GM19238 (cell line): Measurements from ENCODE around the gene SPOCK2.
"Not testable (repeated sequence)": the region's sequence is repeated elsewhere in the genome, so short reads cannot be mapped to it uniquely, and the experiment has no call there.

ENCODE experiments used
- DNase-seq: peaks from one replicate; pipeline ENCODE4 v3.0.0; 2011; ENCODE audit warnings: low spot score; ENCODE audit not compliant: insufficient read length

SPOCK2 gene

DNA sequence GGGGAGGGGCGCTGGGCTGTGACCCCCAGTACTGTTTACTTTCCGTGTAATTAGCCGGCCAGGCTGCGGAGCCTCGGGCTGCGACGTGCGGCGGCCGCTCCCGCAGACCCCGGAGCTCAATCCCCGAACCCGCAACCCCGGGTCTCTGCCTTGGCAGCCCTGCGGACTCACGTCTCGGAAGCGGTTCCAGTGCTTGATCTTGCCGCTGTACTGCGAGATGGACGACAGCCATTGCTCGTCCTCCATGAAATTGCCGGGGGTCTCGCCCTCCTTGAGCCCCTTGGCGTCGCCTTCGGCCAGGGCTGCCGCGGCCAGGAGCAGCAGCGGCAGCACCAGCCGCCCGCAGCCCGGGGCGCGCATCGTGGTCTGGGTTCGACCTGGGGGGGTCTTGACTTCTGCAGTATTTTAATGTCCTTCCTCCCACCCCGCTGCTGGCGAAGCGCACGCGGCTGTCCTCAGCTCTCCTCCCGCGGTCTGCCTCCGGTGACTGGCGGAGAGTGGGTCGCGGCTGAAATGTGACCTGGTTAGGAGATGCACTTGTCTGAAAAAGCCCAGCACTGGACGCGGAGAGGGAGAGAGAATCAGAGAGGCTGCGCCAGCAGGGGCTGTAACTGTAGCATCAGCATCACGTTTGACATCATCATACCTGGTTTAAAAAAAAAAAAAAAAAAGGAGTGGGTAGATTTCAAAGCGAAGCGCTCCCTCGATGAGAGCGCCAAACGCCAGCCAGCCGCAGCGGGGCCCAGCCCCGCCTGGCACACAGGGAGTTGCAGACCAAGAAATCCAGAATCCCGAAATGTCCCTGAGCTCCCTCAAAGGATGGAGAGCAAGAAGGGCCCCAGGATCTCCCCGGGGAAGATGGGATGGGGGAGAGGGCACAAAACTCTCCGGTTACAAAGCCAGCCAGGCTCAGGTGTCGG is at the start of gene SPOCK2:
TSS of gene SPOCK2 (minus strand) at position 583 of the 920 bp plus-strand sequence. CDS start at position 360, 223 bp downstream.
- no peak for DNase-seq

GRCh38 chr10:72137583-72137982 is 49.2 kb upstream of the SPOCK2 start:
- no peak for DNase-seq

DNA sequence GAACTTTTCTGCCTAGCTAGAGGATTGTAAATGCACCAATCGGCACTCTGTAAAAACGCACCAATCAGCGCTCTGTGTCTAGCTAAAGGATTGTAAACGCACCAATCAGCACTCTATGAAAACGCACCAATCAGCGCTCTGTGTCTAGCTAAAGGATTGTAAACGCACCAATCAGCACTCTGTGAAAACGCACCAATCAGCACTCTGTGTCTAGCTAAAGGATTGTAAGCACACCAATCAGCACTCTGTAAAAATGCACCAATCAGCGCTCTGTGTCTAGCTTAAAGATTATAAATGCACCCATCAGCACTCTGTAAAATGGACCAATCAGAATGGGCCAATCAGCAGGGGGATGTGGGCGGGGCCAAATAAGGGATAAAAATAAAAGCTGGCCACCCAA is 47.9 kb upstream of the SPOCK2 start:
- DNase-seq, result not testable (repeated sequence)

GRCh38 chr10:72134785-72135767 is 46.7 kb upstream of the SPOCK2 start:
- no peak for DNase-seq

- peak; percentile 30 for DNase-seq
These were observed 45.2 kb upstream of the SPOCK2 start for GRCh38 chr10:72133517-72133916.

DNA sequence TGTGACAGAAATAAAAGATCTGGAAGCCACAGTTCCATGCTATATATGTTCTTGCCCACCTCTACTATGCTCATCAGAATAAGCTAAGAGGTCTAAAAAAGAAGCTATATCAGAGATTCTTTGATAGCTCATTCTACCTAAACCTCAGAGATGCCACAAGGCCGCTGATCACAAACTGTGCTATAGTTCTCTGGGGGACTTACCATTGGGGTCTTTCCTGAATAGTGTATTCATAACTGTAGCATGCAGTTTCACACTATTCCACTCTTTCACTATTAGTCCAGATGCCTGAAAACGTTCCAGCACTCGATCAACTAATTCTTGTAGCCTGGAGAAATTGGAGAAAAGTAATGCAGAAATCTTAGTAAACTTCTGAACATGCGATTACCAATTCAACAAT is 44.5 kb upstream of the SPOCK2 start:
- no peak for DNase-seq

GRCh38 chr10:72127571-72127970 is 39.2 kb upstream of the SPOCK2 start:
- DNase-seq, result no peak

GRCh38 chr10:72126872-72127232 is 38.5 kb upstream of the SPOCK2 start:
- no peak for DNase-seq

GRCh38 chr10:72126184-72126871 is 38.0 kb upstream of the SPOCK2 start:
- DNase-seq, result no peak

- DNase-seq, result no peak
These were observed 36.6 kb upstream of the SPOCK2 start for GRCh38 chr10:72124989-72125388.

- DNase-seq, result no peak
These were observed 36.0 kb upstream of the SPOCK2 start for GRCh38 chr10:72124381-72124780.

DNA sequence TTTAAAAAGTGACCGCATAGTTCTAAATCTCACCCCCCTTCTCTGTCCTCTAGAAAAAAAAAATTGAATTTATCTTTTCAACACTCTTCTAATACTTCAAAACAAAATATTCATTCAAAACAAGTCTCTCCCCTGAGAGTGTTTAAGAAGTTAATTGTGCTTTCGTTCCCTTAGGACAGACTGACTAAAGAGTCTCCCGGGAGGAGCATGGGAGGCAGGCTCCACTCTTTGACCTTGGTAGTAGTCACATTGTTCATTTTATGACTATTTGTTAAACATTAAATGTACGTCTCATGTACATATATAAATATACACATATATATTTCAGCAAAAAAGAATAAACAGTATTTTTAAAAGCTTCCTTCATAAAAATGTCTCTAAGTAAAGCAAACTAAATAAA is 35.3 kb upstream of the SPOCK2 start:
- DNase-seq, result no peak

DNA sequence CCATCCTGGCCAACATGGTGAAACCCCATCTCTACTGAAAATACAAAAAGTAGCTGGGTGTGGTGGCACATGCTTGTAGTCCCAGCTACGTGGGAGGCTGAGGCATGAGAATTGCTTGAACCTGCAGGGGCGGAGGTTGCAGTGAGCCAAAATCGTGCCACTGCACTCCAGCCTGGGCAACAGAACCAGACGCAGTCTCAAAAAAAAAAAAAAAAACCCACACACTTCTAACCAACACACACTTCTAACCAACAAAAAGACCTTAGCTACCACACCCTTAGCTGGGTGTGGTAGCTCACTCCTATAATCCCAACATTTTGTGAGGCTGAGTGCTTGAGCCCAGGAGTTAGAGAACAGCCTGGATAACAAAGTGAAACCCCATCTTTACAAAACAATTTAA is 33.9 kb upstream of the SPOCK2 start:
- no peak for DNase-seq

- DNase-seq, result no peak
These were observed 33.0 kb upstream of the SPOCK2 start for GRCh38 chr10:72121389-72121788.

DNA sequence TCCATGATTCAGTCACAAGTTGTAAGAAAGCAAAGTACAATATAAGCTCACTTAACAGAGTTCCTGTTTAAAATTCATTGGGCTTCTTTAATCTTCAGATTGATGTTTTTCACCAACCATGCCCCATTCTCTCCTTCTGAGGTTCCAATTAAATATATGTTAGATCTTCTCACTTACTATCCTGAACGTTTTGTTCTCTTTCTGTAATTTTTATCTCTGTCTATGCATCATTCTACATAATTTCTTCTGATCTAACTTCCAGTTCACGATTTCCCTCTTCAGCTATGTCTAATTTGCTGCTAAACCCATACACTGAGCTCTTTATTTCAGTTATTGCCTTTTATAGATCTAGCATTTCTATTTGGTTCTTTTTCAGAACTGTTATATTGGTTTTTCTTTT is 28.0 kb upstream of the SPOCK2 start:
- no peak for DNase-seq

- DNase-seq, result no peak
These were observed 26.5 kb upstream of the SPOCK2 start for GRCh38 chr10:72114706-72115450.

- no peak for DNase-seq
These were observed 22.5 kb upstream of the SPOCK2 start for GRCh38 chr10:72110673-72111401.

DNA sequence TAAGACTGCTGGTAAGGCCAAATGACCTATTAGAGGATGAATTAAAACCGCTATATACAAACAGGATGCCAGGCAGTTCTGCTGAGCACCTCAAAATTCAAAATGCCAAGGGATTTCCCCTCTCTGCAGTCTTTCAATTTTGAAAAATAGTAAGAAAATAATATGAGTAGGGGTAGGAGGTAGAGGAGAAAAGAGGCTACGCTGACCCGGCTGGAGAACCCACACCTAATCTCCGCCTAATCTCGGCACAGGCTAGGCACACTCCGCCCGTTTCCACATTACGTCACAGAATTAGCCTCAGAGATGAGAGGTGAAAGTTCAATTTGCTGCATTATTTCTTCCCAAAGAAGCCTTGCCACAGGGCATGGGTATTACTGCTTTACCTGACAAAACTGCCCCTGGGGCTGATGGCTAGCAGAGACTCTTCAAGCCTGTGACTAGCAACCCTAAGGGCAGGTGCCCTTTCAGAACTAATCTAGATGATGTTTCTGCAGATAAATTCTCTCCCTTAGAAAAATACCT is 21.3 kb upstream of the SPOCK2 start:
- no peak for DNase-seq

GRCh38 chr10:72108830-72109635 is 20.7 kb upstream of the SPOCK2 start:
- no peak for DNase-seq
